Measurements from ENCODE around the gene KIAA1958. TPM values are rescaled to one million over a fixed set of nuclear protein-coding genes. Genes with fewer than 3 reads are reported as not detected.

Gene KIAA1958
- total RNA-seq, 2 experiments from 2014 or later: 6.7 to 7.6 TPM

- no peaks in the 10 kb centered on the region for H3K36me3 Mint-ChIP-seq (ENCODE audit: low read depth)
- intact Hi-C loops (cut with micrococcal nuclease): loop anchor here (5.0 kb wide), 2 partner anchors 117 to 227 kb away; partner anchors contain the start of gene KIAA1958
- no peaks in the 10 kb centered on the region for H3K9me3 Mint-ChIP-seq
- no peaks in the 10 kb centered on the region for H3K27me3 Mint-ChIP-seq (ENCODE audit: low read depth)
- H3K27ac Mint-ChIP-seq: no peak overlapping the region
- CTCF ChIA-PET: no interaction called here
- DNase-seq: no peak
- no peak overlapping the region for H3K4me3 Mint-ChIP-seq
- H3K4me1 Mint-ChIP-seq (ENCODE audit: low read depth): peaks cover 17% of the 10 kb centered on the region
Measured at GRCh38 chr9:112604790-112605189, 118.2 kb downstream of the KIAA1958 start.

- CTCF ChIA-PET: no interaction called here
- peak; percentile 15 for DNase-seq
- Mint-ChIP-seq H3K27me3 (ENCODE audit: low read depth) (no peaks in the 10 kb centered on the region), H3K4me1 (ENCODE audit: low read depth) (peaks cover 17% of the 10 kb centered on the region), H3K9me3 (no peaks in the 10 kb centered on the region), H3K36me3 (ENCODE audit: low read depth) (no peaks in the 10 kb centered on the region), H3K27ac (peak overlapping the region; percentile 9), H3K4me3 (peak overlapping the region; percentile 1)
- intact Hi-C loops (cut with micrococcal nuclease): loop anchor here (5.0 kb wide), 2 partner anchors 118 to 228 kb away; partner anchors contain the start of gene KIAA1958
Measured at GRCh38 chr9:112605518-112605917, 118.9 kb downstream of the KIAA1958 start.

- Mint-ChIP-seq H3K27ac (no peak overlapping the region), H3K4me3 (no peak overlapping the region), H3K4me1 (ENCODE audit: low read depth) (peaks cover 17% of the 10 kb centered on the region), H3K27me3 (ENCODE audit: low read depth) (no peaks in the 10 kb centered on the region), H3K36me3 (ENCODE audit: low read depth) (no peaks in the 10 kb centered on the region), H3K9me3 (no peaks in the 10 kb centered on the region)
- CTCF ChIA-PET: no interaction called here
- DNase-seq: peak; percentile 8
- intact Hi-C loops (cut with micrococcal nuclease): loop anchor here (5.0 kb wide), 2 partner anchors 119 to 229 kb away; partner anchors contain the start of gene KIAA1958
Measured at GRCh38 chr9:112605963-112606699, 119.5 kb downstream of the KIAA1958 start.

GRCh38 chr9:112608851-112609250 is 122.2 kb downstream of the KIAA1958 start:
- no peak overlapping the region for H3K27ac Mint-ChIP-seq
- no peaks in the 10 kb centered on the region for H3K27me3 Mint-ChIP-seq (ENCODE audit: low read depth)

GRCh38 chr9:112615584-112616266 is 129.1 kb downstream of the KIAA1958 start:
- Mint-ChIP-seq H3K27me3 (ENCODE audit: low read depth) (no peaks in the 10 kb centered on the region), H3K27ac (no peak overlapping the region), H3K36me3 (ENCODE audit: low read depth) (peaks cover 2% of the 10 kb centered on the region), H3K4me1 (ENCODE audit: low read depth) (no peaks in the 10 kb centered on the region), H3K4me3 (no peak overlapping the region), H3K9me3 (no peaks in the 10 kb centered on the region)
- CTCF ChIA-PET: no interaction called here
- intact Hi-C loops (cut with micrococcal nuclease): no loop called here
- DNase-seq: no peak

More at GRCh38 chr9:112608851-112609250, 122.2 kb downstream of the KIAA1958 start:
- DNase-seq: no peak
- Mint-ChIP-seq H3K4me3 (no peak overlapping the region), H3K36me3 (ENCODE audit: low read depth) (no peaks in the 10 kb centered on the region), H3K9me3 (no peaks in the 10 kb centered on the region), H3K4me1 (ENCODE audit: low read depth) (peaks cover 17% of the 10 kb centered on the region)
- intact Hi-C loops (cut with micrococcal nuclease): loop anchor here (5.0 kb wide), 2 partner anchors 122 to 232 kb away; partner anchors contain the start of gene KIAA1958
- CTCF ChIA-PET: no interaction called here

GRCh38 chr9:112617371-112617770 is 130.7 kb downstream of the KIAA1958 start:
- CTCF ChIA-PET: no interaction called here
- intact Hi-C loops (cut with micrococcal nuclease): no loop called here
- peaks cover 2% of the 10 kb centered on the region for H3K36me3 Mint-ChIP-seq (ENCODE audit: low read depth)

GRCh38 chr9:112618385-112619009 is 131.9 kb downstream of the KIAA1958 start:
- no peak for DNase-seq
- Mint-ChIP-seq H3K36me3 (ENCODE audit: low read depth) (peaks cover 2% of the 10 kb centered on the region), H3K27me3 (ENCODE audit: low read depth) (no peaks in the 10 kb centered on the region), H3K27ac (no peak overlapping the region), H3K4me3 (no peak overlapping the region), H3K4me1 (ENCODE audit: low read depth) (no peaks in the 10 kb centered on the region), H3K9me3 (no peaks in the 10 kb centered on the region)
- intact Hi-C loops (cut with micrococcal nuclease): no loop called here
- CTCF ChIA-PET: no interaction called here

More at GRCh38 chr9:112617371-112617770, 130.7 kb downstream of the KIAA1958 start:
- no peaks in the 10 kb centered on the region for H3K9me3 Mint-ChIP-seq
- no peaks in the 10 kb centered on the region for H3K27me3 Mint-ChIP-seq (ENCODE audit: low read depth)
- no peak overlapping the region for H3K4me3 Mint-ChIP-seq
- DNase-seq: no peak
- no peaks in the 10 kb centered on the region for H3K4me1 Mint-ChIP-seq (ENCODE audit: low read depth)
- no peak overlapping the region for H3K27ac Mint-ChIP-seq

- Mint-ChIP-seq H3K4me3 (no peak overlapping the region), H3K4me1 (ENCODE audit: low read depth) (no peaks in the 10 kb centered on the region), H3K36me3 (ENCODE audit: low read depth) (peaks cover 2% of the 10 kb centered on the region), H3K27me3 (ENCODE audit: low read depth) (no peaks in the 10 kb centered on the region), H3K27ac (no peak overlapping the region), H3K9me3 (no peaks in the 10 kb centered on the region)
- intact Hi-C loops (cut with micrococcal nuclease): no loop called here
- CTCF ChIA-PET: interaction anchor here (0.7 kb wide), 2 partner anchors 48 to 916 kb away, joined by 4 read pairs; no protein-coding TSS in a partner anchor
- DNase-seq: no peak
Measured at GRCh38 chr9:112620388-112620787, 133.8 kb downstream of the KIAA1958 start.

GRCh38 chr9:112621018-112621655 is 134.5 kb downstream of the KIAA1958 start:
- DNase-seq: no peak
- intact Hi-C loops (cut with micrococcal nuclease): no loop called here
- CTCF ChIA-PET: interaction anchor here (0.7 kb wide), 2 partner anchors 47 to 917 kb away, joined by 4 read pairs; no protein-coding TSS in a partner anchor
- Mint-ChIP-seq H3K36me3 (ENCODE audit: low read depth) (peaks cover 2% of the 10 kb centered on the region), H3K4me1 (ENCODE audit: low read depth) (no peaks in the 10 kb centered on the region), H3K9me3 (no peaks in the 10 kb centered on the region), H3K4me3 (no peak overlapping the region), H3K27me3 (ENCODE audit: low read depth) (no peaks in the 10 kb centered on the region), H3K27ac (no peak overlapping the region)

GRCh38 chr9:112623198-112623597 is 136.6 kb downstream of the KIAA1958 start:
- no peak for DNase-seq
- CTCF ChIA-PET: interaction anchor here (1.0 kb wide), 1 partner anchor 29 kb away, joined by 3 read pairs; no protein-coding TSS in a partner anchor
- no peak overlapping the region for H3K27ac Mint-ChIP-seq
- H3K4me1 Mint-ChIP-seq (ENCODE audit: low read depth): no peaks in the 10 kb centered on the region
- no peak overlapping the region for H3K4me3 Mint-ChIP-seq
- H3K9me3 Mint-ChIP-seq: no peaks in the 10 kb centered on the region
- H3K27me3 Mint-ChIP-seq (ENCODE audit: low read depth): no peaks in the 10 kb centered on the region
- intact Hi-C loops (cut with micrococcal nuclease): no loop called here
- no peaks in the 10 kb centered on the region for H3K36me3 Mint-ChIP-seq (ENCODE audit: low read depth)

GRCh38 chr9:112624711-112625707 is 138.4 kb downstream of the KIAA1958 start:
- H3K4me3 Mint-ChIP-seq: no peak overlapping the region
- no peaks in the 10 kb centered on the region for H3K36me3 Mint-ChIP-seq (ENCODE audit: low read depth)
- no peak overlapping the region for H3K27ac Mint-ChIP-seq
- no peaks in the 10 kb centered on the region for H3K27me3 Mint-ChIP-seq (ENCODE audit: low read depth)
- no peaks in the 10 kb centered on the region for H3K4me1 Mint-ChIP-seq (ENCODE audit: low read depth)
- no peaks in the 10 kb centered on the region for H3K9me3 Mint-ChIP-seq
- CTCF ChIA-PET: no interaction called here
- intact Hi-C loops (cut with micrococcal nuclease): no loop called here
- no peak for DNase-seq

Measured in activated naive CD4-positive, alpha-beta T cell treated with anti-CD3 and anti-CD28 coated beads for 36 hours (primary cell).